IPS DF 6.9 (cell line): ENCODE results near the gene DAPK3.
"Not testable (repeated sequence)": the region's sequence is repeated elsewhere in the genome, so short reads cannot be mapped to it uniquely, and the experiment has no call there.

Experiments
- DNase-seq: peaks from one replicate; pipeline ENCODE4 v3.0.0-alpha.2; 2013; ENCODE audit warnings: low read depth, low spot score
- H3K27ac ChIP-seq: one replicate; pipeline ENCODE4 v1.5.1; 2013; ENCODE audit warnings: low read length, control low read depth
- H3K27me3 ChIP-seq: 2 replicates; pipeline ENCODE4 v1.6.1; 2013; ENCODE audit warnings: mild to moderate bottlenecking, low read length; ENCODE audit not compliant: control insufficient read depth, insufficient read depth
- H3K36me3 ChIP-seq: 2 replicates; pipeline ENCODE4 v1.6.1; 2013; ENCODE audit warnings: low read length; ENCODE audit not compliant: control insufficient read depth, insufficient read depth
- H3K4me1 ChIP-seq: 2 replicates; pipeline ENCODE4 v1.6.1; 2013; ENCODE audit warnings: low read length; ENCODE audit not compliant: control insufficient read depth, insufficient read depth
- H3K4me3 ChIP-seq: 2 replicates; pipeline ENCODE4 v1.5.1; 2013; ENCODE audit warnings: mild to moderate bottlenecking, low read length
- H3K9me3 ChIP-seq: 2 replicates; pipeline ENCODE4 v1.6.1; 2013; ENCODE audit warnings: low read length, inconsistent platforms; ENCODE audit not compliant: control insufficient read depth, insufficient read depth
- WGBS: extraction: QIAGEN DNeasy Blood & Tissue Kit; methylation state at CpG from one replicate; pipeline ENCODE4 v1.1.7; 2013; ENCODE audit warnings: mixed read lengths, missing lambda C conversion rate; ENCODE audit not compliant: insufficient read length, insufficient coverage; 5-methylcytosine and 5-hydroxymethylcytosine counted together

DAPK3 gene

DNA sequence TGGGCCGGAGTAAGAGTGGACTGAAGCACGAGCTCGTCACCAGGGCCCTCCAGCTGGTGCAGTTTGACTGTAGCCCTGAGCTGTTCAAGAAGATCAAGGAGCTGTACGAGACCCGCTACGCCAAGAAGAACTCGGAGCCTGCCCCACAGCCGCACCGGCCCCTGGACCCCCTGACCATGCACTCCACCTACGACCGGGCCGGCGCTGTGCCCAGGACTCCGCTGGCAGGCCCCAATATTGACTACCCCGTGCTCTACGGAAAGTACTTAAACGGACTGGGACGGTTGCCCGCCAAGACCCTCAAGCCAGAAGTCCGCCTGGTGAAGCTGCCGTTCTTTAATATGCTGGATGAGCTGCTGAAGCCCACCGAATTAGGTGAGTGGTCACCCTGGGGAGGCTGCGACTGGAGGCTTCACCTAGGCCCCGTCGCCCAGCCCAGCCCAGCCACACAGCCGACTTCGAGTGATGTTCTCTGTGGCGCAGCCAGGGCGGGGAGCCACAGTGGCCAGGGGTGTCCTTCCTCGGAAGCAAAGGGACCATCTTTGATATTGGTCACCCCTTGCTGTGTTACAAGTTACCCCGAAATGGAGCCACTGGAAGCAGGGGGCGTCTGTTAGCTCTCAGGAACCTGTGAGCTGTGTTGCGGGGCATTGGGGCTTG, 42.2 kb upstream of the DAPK3 start:
- peaks cover 3% of the 10 kb centered on the region; the same call in 1 of the 2 replicates for H3K4me1 ChIP-seq
- DNase-seq = no peak
- no peaks in the 10 kb centered on the region for H3K9me3 ChIP-seq
- H3K36me3 ChIP-seq = peaks cover 19% of the 10 kb centered on the region
- no peak overlapping the region for H3K27ac ChIP-seq
- H3K27me3 ChIP-seq = no peaks in the 10 kb centered on the region
- WGBS = no CpG with 5 or more reads among the region's 33 CpGs
- no peak overlapping the region for H3K4me3 ChIP-seq

DNA sequence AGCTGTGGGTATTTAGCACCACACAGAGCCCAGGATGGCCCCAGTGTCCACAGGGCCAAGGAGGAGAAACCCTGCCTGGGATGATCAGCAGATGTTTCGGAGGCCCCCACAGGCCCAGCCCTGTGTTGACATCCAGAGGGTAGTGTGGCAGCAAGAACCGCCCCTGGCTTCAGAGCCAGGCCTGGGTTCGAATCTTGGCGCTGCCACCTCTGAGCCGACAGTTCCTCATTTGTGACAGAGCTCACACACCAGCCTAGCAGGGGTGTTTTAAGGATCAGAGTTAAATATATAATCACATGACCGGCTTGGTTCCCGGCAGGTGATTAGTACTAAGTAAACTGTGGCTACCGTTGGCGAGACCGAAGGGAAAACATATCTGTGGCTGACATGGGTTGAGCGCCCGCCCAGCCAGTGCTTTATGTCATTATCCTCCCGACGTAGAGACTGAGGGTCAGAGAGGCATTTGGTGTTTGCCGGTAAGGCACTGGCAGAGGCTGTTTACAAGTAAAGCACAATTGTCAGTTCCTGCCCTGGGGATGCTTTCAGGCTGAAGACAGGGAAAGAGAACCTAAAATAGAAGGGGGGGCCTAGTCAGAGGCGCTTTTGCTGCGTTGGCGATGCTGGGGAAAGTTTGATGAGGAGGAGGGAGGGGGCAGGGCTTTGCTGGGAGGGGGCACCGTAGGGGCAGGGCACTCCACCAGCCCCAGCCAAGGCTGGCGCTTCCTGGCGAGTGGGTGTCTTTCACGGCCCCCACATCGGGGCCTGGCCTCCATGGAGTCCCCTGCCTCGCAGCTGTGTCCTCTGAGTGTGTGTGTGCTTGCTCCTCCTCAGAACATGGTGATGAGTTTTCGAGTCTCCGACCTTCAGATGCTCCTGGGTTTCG, 41.4 kb upstream of the DAPK3 start:
- DNase-seq = no peak
- H3K36me3 ChIP-seq = peaks cover 19% of the 10 kb centered on the region

DNA sequence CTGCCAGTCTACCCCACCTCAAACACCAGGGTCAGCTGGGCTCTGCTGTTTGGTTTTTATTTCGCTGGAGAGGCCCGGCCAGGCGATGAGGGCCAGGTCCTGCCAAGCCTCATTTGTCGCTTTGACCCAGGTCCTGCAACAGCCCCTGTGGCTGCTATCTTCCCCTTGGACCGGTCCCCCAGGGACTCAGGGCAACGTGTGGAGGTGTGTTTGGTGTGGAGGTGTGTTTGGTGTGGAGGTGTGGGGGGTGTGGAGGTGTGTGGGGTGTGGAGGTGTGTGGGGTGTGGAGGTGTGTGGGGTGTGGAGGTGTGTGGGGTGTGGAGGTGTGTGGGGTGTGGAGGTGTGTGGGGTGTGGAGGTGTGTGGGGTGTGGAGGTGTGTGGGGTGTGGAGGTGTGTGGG, 40.5 kb upstream of the DAPK3 start:
- not testable (repeated sequence) for H3K27me3 ChIP-seq, H3K9me3 ChIP-seq, H3K4me3 ChIP-seq, DNase-seq, H3K27ac ChIP-seq, H3K4me1 ChIP-seq
- no CpG with 5 or more reads among the region's 6 CpGs for WGBS
- peaks cover 19% of the 10 kb centered on the region for H3K36me3 ChIP-seq

More for the DNA sequence above, 41.4 kb upstream of the DAPK3 start:
- WGBS = no CpG with 5 or more reads among the region's 27 CpGs
- H3K27me3 ChIP-seq = no peaks in the 10 kb centered on the region
- no peak overlapping the region for H3K27ac ChIP-seq
- no peak overlapping the region for H3K4me3 ChIP-seq
- peaks cover 3% of the 10 kb centered on the region; the same call in 1 of the 2 replicates for H3K4me1 ChIP-seq
- H3K9me3 ChIP-seq = no peaks in the 10 kb centered on the region

GRCh38 chr19:4010808-4011110, 39.9 kb upstream of the DAPK3 start:
- peaks cover 3% of the 10 kb centered on the region; the same call in 1 of the 2 replicates for H3K4me1 ChIP-seq
- H3K36me3 ChIP-seq = peaks cover 16% of the 10 kb centered on the region
- H3K9me3 ChIP-seq = no peaks in the 10 kb centered on the region
- no peak overlapping the region for H3K27ac ChIP-seq
- no peak for DNase-seq
- H3K27me3 ChIP-seq = no peaks in the 10 kb centered on the region
- no CpG with 5 or more reads among the region's 14 CpGs for WGBS
- H3K4me3 ChIP-seq = no peak overlapping the region

- no CpG with 5 or more reads among the region's 24 CpGs for WGBS
- Histone ChIP-seq H3K27ac (no peak overlapping the region), H3K4me3 (no peak overlapping the region), H3K27me3 (no peaks in the 10 kb centered on the region), H3K36me3 (peaks cover 16% of the 10 kb centered on the region), H3K9me3 (no peaks in the 10 kb centered on the region), H3K4me1 (peaks cover 3% of the 10 kb centered on the region; the same call in 1 of the 2 replicates)
- DNase-seq = no peak
Measured at GRCh38 chr19:4009990-4010807, 39.3 kb upstream of the DAPK3 start.

DNA sequence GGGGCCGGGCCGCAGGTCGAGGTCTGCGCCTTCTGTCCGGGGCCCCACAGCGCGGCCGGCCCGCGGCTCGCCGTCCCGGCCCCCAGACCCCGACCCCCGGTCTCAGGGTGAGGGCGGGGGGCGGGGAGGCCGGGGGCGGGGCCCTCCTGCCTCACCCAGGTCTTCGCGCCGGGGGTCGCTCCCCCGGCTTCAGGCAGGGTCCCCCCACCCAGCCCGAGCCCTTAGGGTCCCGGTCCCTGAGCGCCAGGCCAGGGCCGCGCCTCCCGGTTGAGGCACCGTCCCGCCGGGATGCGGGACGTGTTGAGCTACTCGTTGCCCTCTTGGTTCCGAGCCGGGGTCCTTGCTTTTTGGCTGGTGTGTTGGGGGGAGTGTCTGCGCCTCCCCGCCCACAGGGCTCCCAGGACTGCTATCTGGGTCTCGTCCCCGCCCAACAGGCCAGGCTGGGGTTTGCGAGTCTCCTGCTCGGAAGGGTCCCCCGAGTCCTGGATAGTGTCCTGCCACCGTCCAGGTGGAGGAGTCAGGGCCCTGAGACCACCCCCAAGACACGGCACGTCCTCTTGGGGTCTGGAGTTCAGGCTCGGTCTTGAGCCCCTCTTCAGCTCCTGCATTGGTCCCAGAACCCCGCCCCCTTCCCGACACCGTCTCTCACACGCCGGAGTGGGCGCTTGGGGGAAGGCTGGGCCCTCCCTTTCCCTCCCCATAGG, 37.1 kb upstream of the DAPK3 start:
- Histone ChIP-seq H3K4me3 (peak overlapping the region; percentile 75), H3K4me1 (peaks cover 2% of the 10 kb centered on the region; the same call in 1 of the 2 replicates), H3K27me3 (no peaks in the 10 kb centered on the region), H3K9me3 (no peaks in the 10 kb centered on the region), H3K36me3 (no peaks in the 10 kb centered on the region; the same call in 1 of the 2 replicates), H3K27ac (no peak overlapping the region)
- DNase-seq = no peak
- WGBS = no CpG with 5 or more reads among the region's 55 CpGs

GRCh38 chr19:4007021-4007835, 36.3 kb upstream of the DAPK3 start, which contains the start of gene PIAS4:
TSS of gene PIAS4 (plus strand) at chr19:4007736. CDS start at chr19:4007761, 25 bp downstream.
- peak; percentile 78 for DNase-seq
- Histone ChIP-seq H3K4me1 (peaks cover 2% of the 10 kb centered on the region; the same call in 1 of the 2 replicates), H3K4me3 (peak within 1 kb of the TSS; percentile 75), H3K36me3 (no peaks in the 10 kb centered on the region; the same call in 1 of the 2 replicates), H3K9me3 (no peaks in the 10 kb centered on the region), H3K27ac (no peak within 1 kb of the TSS), H3K27me3 (no peaks in the 10 kb centered on the region)
- no CpG with 5 or more reads among the region's 91 CpGs for WGBS

DNA sequence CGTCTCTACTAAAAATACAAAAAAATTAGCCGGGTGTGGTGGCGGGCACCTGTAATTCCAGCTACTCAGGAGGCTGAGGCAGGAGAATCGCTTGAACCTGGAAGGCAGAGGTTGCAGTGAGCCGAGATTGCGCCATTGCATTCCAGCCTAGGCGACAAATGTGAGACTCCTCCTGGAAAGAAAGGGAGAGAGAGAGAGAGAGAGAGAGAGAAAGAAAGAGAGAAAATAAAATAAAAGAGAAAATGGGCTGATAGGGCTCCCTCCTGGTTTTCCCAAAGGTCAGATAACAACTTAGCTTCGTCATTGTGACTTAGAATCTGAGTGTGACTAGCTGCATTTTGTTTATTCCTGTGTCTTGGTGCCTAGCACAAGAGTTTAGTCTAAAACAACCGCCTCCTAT, 34.5 kb upstream of the DAPK3 start:
- H3K27me3 ChIP-seq, H3K27ac ChIP-seq, H3K9me3 ChIP-seq, DNase-seq, H3K4me1 ChIP-seq, H3K36me3 ChIP-seq, H3K4me3 ChIP-seq: not testable (repeated sequence)
- WGBS = no CpG with 5 or more reads among the region's 9 CpGs

DNA sequence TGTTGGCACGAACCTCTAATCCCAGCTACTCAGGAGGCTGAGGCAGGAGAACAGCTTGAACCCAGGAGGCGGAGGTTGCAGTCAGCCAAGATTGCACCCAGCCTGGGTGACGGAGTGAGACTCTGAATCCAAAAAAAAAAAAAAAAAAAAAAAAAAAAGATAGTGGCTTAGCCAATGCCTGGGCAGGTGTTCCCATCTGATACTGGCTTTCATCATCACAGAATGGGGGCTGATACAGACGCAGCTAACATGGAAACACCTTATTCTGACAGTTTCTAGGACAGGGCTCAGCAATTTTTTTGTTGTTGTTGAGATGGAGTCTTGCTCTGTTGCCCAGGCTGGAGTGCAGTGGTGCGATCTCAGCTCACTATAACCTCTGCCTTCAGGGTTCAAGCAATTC, 29.9 kb upstream of the DAPK3 start:
- not testable (repeated sequence) for H3K4me1 ChIP-seq, H3K36me3 ChIP-seq, H3K4me3 ChIP-seq, H3K27me3 ChIP-seq, DNase-seq, H3K27ac ChIP-seq, H3K9me3 ChIP-seq
- no CpG with 5 or more reads among the region's 5 CpGs for WGBS
